WERI-Rb-1 (cell line): ENCODE results near the gene VAV3.

Source experiments
- DNase-seq: peaks from one replicate; pipeline ENCODE4 v3.0.0-alpha.2; 2020
- H3K27ac ChIP-seq: fragments of 250-450 bp; sonication (Bioruptor Pico); 2 replicates; pipeline ENCODE4 v1.5.1; 2020; ENCODE audit warnings: mild to moderate bottlenecking, moderate library complexity
- H3K27me3 ChIP-seq: fragments of 250-450 bp; sonication (Bioruptor Pico); 2 replicates; pipeline ENCODE4 v1.5.1; 2021; ENCODE audit warnings: mild to moderate bottlenecking, low read depth, moderate library complexity; ENCODE audit not compliant: insufficient read depth, severe bottlenecking
- H3K36me3 ChIP-seq: fragments of 250-450 bp; sonication (Bioruptor Pico); 2 replicates; pipeline ENCODE4 v1.5.1; 2020; ENCODE audit warnings: mild to moderate bottlenecking, moderate library complexity
- H3K4me3 ChIP-seq: 2 replicates; pipeline ENCODE4 v1.5.1; 2011; ENCODE audit warnings: low read depth, mild to moderate bottlenecking, control low read depth, low read length
- H3K9me3 ChIP-seq: fragments of 250-450 bp; sonication (Bioruptor Pico); 2 replicates; pipeline ENCODE4 v1.5.1; 2021; ENCODE audit warnings: mild to moderate bottlenecking, moderate library complexity; ENCODE audit not compliant: severe bottlenecking
- TF ChIP-seq, protein P1 (sequence below): IDR thresholded peaks from 2 replicates; pipeline ENCODE4 v1.5.1; 2011; ENCODE audit warnings: low read depth, mild to moderate bottlenecking, control low read depth, inconsistent platforms, low read length

Gene VAV3

DNA sequence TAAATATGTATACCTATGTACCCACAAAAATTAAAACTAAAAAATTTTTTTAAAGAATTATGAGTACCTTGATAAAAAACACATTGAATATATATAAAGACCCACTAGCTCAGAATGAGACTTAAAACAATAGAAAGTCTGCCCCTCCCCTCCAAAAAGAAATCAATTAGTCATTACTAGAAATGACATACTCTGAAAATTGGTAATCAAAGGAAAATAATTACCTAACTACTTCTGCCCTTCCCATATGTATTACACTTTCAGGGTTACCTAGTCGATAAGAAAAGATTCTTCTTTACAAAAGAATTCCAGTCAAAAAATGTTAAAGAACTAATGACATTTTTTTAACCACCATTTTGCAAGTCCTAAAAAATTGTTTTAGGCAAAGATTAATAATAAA is 34.7 kb downstream of the VAV3 start:
- H3K36me3 ChIP-seq, result no peaks in the 10 kb centered on the region

DNA sequence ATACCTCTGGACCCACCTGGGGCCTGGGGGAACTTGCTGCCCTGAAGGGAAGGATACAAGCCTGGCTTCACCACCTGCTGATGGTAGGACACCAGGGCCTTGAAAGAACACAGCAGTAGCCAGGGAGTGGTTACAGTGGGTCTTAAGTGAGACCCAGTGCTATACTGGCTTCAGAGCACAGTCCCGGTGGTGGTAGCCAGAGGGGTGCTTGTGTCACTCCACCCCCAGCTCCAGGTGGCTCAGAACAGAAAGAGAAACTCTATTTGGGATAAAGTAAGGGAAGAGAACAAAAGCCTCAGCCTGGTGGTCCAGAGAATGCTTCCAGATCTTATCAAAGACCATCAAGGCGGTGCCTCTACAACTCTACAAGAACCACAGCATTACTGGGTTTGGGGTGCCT is 37.2 kb downstream of the VAV3 start:
- no peak overlapping the region for H3K4me3 ChIP-seq
- no peaks in the 10 kb centered on the region for H3K9me3 ChIP-seq
- peaks cover 3% of the 10 kb centered on the region for H3K27me3 ChIP-seq
- no peaks in the 10 kb centered on the region for H3K36me3 ChIP-seq
- H3K27ac ChIP-seq, result no peak overlapping the region
- DNase-seq, result no peak
- TF ChIP-seq, protein P1, sequence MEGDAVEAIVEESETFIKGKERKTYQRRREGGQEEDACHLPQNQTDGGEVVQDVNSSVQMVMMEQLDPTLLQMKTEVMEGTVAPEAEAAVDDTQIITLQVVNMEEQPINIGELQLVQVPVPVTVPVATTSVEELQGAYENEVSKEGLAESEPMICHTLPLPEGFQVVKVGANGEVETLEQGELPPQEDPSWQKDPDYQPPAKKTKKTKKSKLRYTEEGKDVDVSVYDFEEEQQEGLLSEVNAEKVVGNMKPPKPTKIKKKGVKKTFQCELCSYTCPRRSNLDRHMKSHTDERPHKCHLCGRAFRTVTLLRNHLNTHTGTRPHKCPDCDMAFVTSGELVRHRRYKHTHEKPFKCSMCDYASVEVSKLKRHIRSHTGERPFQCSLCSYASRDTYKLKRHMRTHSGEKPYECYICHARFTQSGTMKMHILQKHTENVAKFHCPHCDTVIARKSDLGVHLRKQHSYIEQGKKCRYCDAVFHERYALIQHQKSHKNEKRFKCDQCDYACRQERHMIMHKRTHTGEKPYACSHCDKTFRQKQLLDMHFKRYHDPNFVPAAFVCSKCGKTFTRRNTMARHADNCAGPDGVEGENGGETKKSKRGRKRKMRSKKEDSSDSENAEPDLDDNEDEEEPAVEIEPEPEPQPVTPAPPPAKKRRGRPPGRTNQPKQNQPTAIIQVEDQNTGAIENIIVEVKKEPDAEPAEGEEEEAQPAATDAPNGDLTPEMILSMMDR, result no peak

More for the DNA sequence above, 34.7 kb downstream of the VAV3 start:
- Histone ChIP-seq H3K27me3 (peaks cover 3% of the 10 kb centered on the region), H3K4me3 (no peak overlapping the region), H3K27ac (no peak overlapping the region), H3K9me3 (no peaks in the 10 kb centered on the region)
- TF ChIP-seq, protein P1, result no peak
- DNase-seq, result no peak

- TF ChIP-seq, protein P1, result no peak
- Histone ChIP-seq H3K27me3 (peaks cover under 1% of the 10 kb centered on the region), H3K4me3 (no peak overlapping the region), H3K27ac (no peak overlapping the region), H3K36me3 (no peaks in the 10 kb centered on the region), H3K9me3 (no peaks in the 10 kb centered on the region)
- DNase-seq, result no peak
Observed at GRCh38 chr1:107926436-107927080, 38.4 kb downstream of the VAV3 start.

DNA sequence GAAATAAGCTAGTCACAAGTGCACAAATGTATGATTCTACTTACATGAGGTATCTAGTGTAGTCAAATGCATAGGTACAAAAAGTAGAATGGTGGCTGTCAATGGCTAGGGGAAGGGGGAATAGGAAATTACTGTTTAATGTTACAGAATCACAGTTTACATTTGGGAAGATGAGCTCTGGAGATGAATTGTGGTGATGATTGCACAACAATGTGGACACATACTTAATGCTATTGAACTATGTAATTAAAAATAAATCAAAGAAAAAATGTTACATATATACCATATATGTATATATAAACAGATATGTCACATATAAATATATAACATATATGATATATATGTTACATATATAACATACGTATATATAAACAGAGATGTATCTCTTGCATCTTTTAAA is 39.4 kb downstream of the VAV3 start:
- H3K9me3 ChIP-seq, result no peaks in the 10 kb centered on the region
- H3K27me3 ChIP-seq, result no peaks in the 10 kb centered on the region
- TF ChIP-seq, protein P1, result no peak
- H3K36me3 ChIP-seq, result no peaks in the 10 kb centered on the region
- no peak overlapping the region for H3K4me3 ChIP-seq
- H3K27ac ChIP-seq, result no peak overlapping the region
- no peak for DNase-seq

- no peaks in the 10 kb centered on the region for H3K9me3 ChIP-seq
- H3K4me3 ChIP-seq, result no peak overlapping the region
- no peak for DNase-seq
- TF ChIP-seq, protein P1, result no peak
- H3K36me3 ChIP-seq, result no peaks in the 10 kb centered on the region
- no peaks in the 10 kb centered on the region for H3K27me3 ChIP-seq
- no peak overlapping the region for H3K27ac ChIP-seq
Observed at GRCh38 chr1:107920999-107921398, 44.0 kb downstream of the VAV3 start.

DNA sequence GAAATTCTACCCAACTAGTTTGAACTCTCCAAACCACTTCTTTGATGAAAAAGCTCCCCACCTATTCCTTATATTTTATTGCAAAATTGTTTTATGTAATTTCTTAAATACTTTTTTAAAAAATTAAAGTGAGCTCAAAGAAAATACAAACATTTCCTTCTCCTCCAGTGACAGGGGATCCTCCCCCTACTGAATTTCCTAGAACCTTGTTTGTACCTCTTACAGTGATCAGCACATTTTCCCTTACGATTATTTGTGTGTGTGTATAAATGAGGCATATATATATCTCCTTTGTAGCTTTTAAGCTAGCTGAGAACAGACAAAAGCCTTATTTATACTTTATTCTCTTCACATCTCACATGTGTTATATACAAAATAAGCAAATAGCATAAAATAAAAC is 44.4 kb downstream of the VAV3 start:
- Histone ChIP-seq H3K36me3 (no peaks in the 10 kb centered on the region), H3K9me3 (no peaks in the 10 kb centered on the region), H3K27ac (no peak overlapping the region), H3K4me3 (no peak overlapping the region), H3K27me3 (no peaks in the 10 kb centered on the region)
- DNase-seq, result no peak
- TF ChIP-seq, protein P1, result no peak
